Upper lobe of left lung (tissue), 4 donors: ENCODE results near the gene SLC9A7.

Experiments
- CTCF ChIP-seq, 6 experiments: fragments of 450-650 bp in 4 of 6; fragments of 200-600 bp in 2 of 6; sonication (generic) in 2 of 6; IDR thresholded peaks; one replicate each; pipeline ENCODE4 v1.5.1; 2016 to 2019; ENCODE audit warnings: antibody characterized with exemption in 6 of 6
- EP300 ChIP-seq, 4 donors: sonication (generic); formaldehyde crosslinking; IDR thresholded peaks; one replicate each; pipeline ENCODE4 v1.5.1; 2017; ENCODE audit warnings: antibody characterized with exemption in 4 of 4, control low read depth in 2 of 4
- POLR2A ChIP-seq, 4 donors: fragments of 450-650 bp; IDR thresholded peaks; one replicate each; pipeline ENCODE4 v1.5.1; 2016 to 2017; ENCODE audit warnings: antibody characterized with exemption in 4 of 4, mild to moderate bottlenecking in 2 of 4

DNA sequence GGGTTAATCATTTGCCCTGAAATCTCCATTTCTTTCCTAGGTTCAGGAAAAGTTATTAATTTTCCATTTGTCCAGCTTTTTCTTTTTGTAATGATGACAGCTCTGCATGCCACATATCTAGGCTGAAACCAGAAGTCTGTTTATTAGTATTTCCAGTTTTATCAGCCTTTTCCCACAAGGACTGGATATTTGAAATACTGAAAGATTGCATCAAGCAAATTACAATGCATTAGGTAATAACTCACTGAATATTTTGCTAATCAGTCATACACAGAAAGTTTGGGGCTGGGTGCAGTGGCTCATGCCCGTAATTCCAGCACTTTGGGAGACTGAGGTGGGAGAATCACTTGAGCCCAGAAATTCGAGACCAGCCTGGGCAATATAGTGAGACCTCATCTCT is 21.5 kb downstream of the SLC9A7 start:
- no peak for TF ChIP-seq CTCF (IDR thresholded peaks at IDR 0.05)
- no peak for TF ChIP-seq POLR2A (IDR thresholded peaks at IDR 0.05)
- TF ChIP-seq EP300 (IDR thresholded peaks at IDR 0.05): no peak
